Upper lobe of right lung (tissue), 1 donor: ENCODE results near the gene HBM. TPM values are rescaled to one million over a fixed set of nuclear protein-coding genes. Genes with fewer than 3 reads are reported as not detected.

Experiments used
- ATAC-seq: fragments of 200-7000 bp; cut with Tn5 transposase; one replicate; pipeline ENCODE4 v1.9.1; 2020; ENCODE audit warnings: mild to moderate bottlenecking, moderate library complexity
- DNase-seq: peaks from one replicate; pipeline ENCODE4 v3.0.0-alpha.2; 2020
- H3K27ac ChIP-seq: fragments of 200-600 bp; one replicate; pipeline ENCODE4 v1.8.0; 2022
- H3K27me3 ChIP-seq: fragments of 200-600 bp; one replicate; pipeline ENCODE4 v1.8.0; 2022; ENCODE audit warnings: mild to moderate bottlenecking
- H3K36me3 ChIP-seq: fragments of 200-600 bp; one replicate; pipeline ENCODE4 v1.8.0; 2022
- H3K4me1 ChIP-seq: fragments of 200-600 bp; one replicate; pipeline ENCODE4 v1.8.0; 2022
- H3K4me3 ChIP-seq: fragments of 200-600 bp; one replicate; pipeline ENCODE4 v1.8.0; 2022; ENCODE audit warnings: mild to moderate bottlenecking
- H3K9me3 ChIP-seq: fragments of 200-600 bp; one replicate; pipeline ENCODE4 v1.8.0; 2022
- CTCF ChIP-seq: fragments of 200-600 bp; IDR thresholded peaks from one replicate; pipeline ENCODE4 v1.8.0; 2022; ENCODE audit warnings: antibody characterized with exemption
- intact Hi-C: fragments of 100-400 bp; cut with DNase I; formaldehyde crosslinking; loops from one replicate; pipeline ENCODE4 v1.11.0; 2022
- total RNA-seq: library from RNA; stranded (reverse); fragmentation: NEBNext Ultra II Directional; extraction: Animal tissue kit (Norgen Biotek cat#: 25700); gene quantifications from one replicate; pipeline ENCODE4 v1.2.1, GENCODE V29; 2021
- donor health status: DM: no; HTN: yes; CAD: no; lungs with severe emphysema.

Gene HBM
- total RNA-seq, 1 donor from 2014 or later: not detected

DNA sequence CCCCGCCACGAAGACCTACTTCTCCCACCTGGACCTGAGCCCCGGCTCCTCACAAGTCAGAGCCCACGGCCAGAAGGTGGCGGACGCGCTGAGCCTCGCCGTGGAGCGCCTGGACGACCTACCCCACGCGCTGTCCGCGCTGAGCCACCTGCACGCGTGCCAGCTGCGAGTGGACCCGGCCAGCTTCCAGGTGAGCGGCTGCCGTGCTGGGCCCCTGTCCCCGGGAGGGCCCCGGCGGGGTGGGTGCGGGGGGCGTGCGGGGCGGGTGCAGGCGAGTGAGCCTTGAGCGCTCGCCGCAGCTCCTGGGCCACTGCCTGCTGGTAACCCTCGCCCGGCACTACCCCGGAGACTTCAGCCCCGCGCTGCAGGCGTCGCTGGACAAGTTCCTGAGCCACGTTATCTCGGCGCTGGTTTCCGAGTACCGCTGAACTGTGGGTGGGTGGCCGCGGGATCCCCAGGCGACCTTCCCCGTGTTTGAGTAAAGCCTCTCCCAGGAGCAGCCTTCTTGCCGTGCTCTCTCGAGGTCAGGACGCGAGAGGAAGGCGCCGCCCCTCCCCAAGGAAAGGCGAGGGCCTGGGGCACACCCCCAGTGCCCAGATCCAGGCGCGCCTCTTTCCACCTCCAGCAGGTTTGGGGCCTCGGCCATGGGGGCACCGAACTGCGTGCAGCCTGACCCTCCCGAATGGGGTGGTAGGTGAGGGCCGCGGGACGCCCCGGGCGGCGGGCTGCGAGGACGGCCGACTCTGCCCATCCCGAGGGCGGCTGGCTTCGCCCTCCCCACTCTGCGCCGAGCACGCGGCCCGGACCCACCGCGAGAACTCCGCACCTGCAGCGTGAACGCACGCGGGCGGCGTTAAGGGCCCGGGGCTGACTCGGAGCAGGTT, 15.1 kb downstream of the HBM start:
- DNase-seq: peak; percentile 89
- intact Hi-C loops: no loop called here
- TF ChIP-seq CTCF: no peak
- Histone ChIP-seq H3K4me1 (peaks cover 18% of the 10 kb centered on the region), H3K27ac (no peak overlapping the region), H3K27me3 (peaks cover 41% of the 10 kb centered on the region), H3K4me3 (peak overlapping the region; percentile 35), H3K9me3 (no peaks in the 10 kb centered on the region), H3K36me3 (no peaks in the 10 kb centered on the region)
- peak; percentile 93 for ATAC-seq

DNA sequence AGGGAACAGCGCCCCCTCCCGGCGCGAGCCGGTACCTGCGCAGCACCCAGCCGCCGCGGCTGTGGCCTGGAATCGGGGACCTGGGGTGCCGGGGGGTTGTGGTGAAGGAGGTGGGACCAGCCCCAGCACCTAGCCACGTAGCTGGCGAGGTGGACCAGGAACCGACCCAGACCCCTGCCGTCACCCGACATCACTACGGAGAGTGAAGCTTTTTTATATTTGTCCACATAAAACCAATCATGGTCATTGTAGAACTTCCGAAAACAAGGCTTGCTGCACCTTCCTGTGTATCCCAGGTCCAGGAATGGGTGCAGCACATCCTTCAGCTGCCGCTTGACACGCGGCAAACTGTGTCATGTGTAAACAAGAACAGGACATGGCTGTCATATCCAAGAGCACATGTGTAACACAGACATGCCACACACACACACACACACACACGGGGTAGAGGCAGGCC, 15.8 kb downstream of the HBM start:
- ATAC-seq (no peak), DNase-seq (no peak)
- peak overlapping the region; percentile 35 for H3K4me3 ChIP-seq
- peak; percentile 96 for TF ChIP-seq CTCF
- no peaks in the 10 kb centered on the region for H3K36me3 ChIP-seq
- intact Hi-C loops: no loop called here
- H3K27me3 ChIP-seq: peaks cover 40% of the 10 kb centered on the region
- peaks cover 18% of the 10 kb centered on the region for H3K4me1 ChIP-seq
- H3K9me3 ChIP-seq: no peaks in the 10 kb centered on the region
- no peak overlapping the region for H3K27ac ChIP-seq

DNA sequence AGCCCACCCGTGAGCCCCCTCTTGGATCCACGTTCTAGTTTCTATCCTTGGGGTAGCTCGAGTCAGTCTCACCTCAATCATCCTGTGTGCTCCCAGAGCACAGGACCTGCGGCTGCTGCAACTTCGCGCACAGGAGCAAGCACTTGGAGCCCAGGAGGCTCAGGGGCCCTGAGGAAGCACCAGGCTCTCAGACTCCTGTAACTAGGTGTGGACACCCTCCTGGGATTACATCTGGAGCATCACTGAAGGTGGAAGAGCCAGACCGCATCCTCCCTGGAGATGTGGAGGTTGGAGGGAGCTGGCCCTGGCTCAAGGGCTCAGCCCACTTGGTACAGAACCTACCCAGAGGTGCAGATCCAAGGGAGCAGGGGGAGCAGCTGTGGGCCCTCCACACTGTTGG, 17.2 kb downstream of the HBM start:
- Histone ChIP-seq H3K36me3 (peaks cover 8% of the 10 kb centered on the region), H3K4me3 (no peak overlapping the region), H3K4me1 (peaks cover 18% of the 10 kb centered on the region), H3K27ac (no peak overlapping the region), H3K27me3 (peaks cover 29% of the 10 kb centered on the region), H3K9me3 (no peaks in the 10 kb centered on the region)
- no peak for TF ChIP-seq CTCF
- no peak for ATAC-seq
- DNase-seq: no peak
- intact Hi-C loops: no loop called here

GRCh38 chr16:185213-185612, 19.4 kb downstream of the HBM start:
- H3K27me3 ChIP-seq: peaks cover 7% of the 10 kb centered on the region
- no peak overlapping the region for H3K27ac ChIP-seq
- ATAC-seq: no peak
- DNase-seq: no peak
- H3K4me3 ChIP-seq: no peak overlapping the region
- peaks cover 28% of the 10 kb centered on the region for H3K36me3 ChIP-seq
- H3K9me3 ChIP-seq: no peaks in the 10 kb centered on the region
- H3K4me1 ChIP-seq: peaks cover 14% of the 10 kb centered on the region
- intact Hi-C loops: no loop called here
- no peak for TF ChIP-seq CTCF

- no peak for ATAC-seq
- intact Hi-C loops: no loop called here
- Histone ChIP-seq H3K27me3 (peaks cover 3% of the 10 kb centered on the region), H3K9me3 (no peaks in the 10 kb centered on the region), H3K27ac (no peak overlapping the region), H3K4me3 (no peak overlapping the region), H3K4me1 (peaks cover 11% of the 10 kb centered on the region), H3K36me3 (peaks cover 33% of the 10 kb centered on the region)
- no peak for DNase-seq
- no peak for TF ChIP-seq CTCF
These were observed 19.9 kb downstream of the HBM start for GRCh38 chr16:185691-186090.
